Urothelium cell line (cell line): ENCODE results near the gene COMMD3.

Experiments
- DNase-seq: peaks from one replicate; pipeline ENCODE4 v3.0.0; 2011; ENCODE audit warnings: low spot score, mixed read lengths
- FAIRE-seq: peaks from 2 replicates; lab custom pipeline; 2011; peaks lifted over from hg19 to GRCh38; lab: Jason Lieb, UNC

The COMMD3 gene

DNA sequence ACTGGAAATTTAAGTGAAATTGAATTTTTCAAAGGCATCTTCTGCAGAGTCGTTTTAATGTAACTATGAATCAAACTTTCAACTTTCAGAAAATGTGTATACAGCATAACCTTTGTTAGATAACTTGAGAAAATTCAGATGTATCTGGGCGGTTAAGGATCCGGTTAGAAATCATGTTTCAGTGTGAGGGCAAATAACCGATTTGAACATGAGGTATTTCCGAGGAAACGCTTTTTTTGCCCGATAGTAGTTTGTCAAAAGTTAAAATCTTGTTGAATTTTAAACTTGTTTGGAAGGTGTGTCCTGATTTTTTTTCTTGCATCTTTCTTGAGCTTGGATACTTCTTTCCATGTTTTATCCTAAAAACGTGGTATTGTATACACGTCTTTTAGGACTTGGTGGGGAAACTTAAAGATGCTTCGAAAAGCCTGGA is 3.4 kb downstream of the COMMD3 start:
- DNase-seq (no peak), FAIRE-seq (no peak)

GRCh38 chr10:22319980-22320558 is 3.9 kb downstream of the COMMD3 start:
- FAIRE-seq: no peak
- no peak for DNase-seq

DNA sequence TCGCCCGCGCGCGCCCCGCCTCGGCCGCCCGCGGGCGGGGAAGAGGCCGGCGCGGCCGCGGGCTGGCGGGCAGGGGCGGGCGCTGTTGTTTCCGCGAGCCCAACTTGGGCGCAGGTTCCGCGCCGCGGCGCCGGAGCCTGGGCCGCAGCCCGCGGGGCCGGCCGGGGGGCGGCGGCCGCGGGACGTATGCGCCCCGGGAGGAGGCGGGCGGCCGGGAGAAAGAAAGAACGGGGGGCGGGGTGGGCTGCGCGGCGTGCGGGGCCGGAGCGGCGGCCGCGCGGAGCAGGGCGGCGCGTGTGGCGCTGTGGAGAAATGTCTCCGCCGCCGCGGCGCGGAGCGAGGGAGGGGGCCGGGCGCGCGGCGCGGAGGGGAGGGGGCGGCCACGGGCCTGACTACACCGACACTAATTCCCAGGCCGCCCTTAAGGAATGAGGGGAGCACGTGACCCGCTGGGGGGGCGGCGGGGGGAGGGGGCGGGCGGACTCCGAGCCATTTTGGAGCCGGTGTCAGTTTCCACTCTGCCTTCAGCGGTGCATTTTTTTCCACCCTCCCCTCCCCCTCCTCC is 4.5 kb downstream of the COMMD3 start, which contains the start of gene BMI1:
BMI1 (plus strand) TSS at position 509 of the 565 bp plus-strand sequence. CDS start 5,351 bp downstream, outside the sequence.
- DNase-seq (peak; percentile 87), FAIRE-seq (no peak)

GRCh38 chr10:22321156-22321923 is 5.2 kb downstream of the COMMD3 start:
- FAIRE-seq (no peak), DNase-seq (peak; percentile 54)

DNA sequence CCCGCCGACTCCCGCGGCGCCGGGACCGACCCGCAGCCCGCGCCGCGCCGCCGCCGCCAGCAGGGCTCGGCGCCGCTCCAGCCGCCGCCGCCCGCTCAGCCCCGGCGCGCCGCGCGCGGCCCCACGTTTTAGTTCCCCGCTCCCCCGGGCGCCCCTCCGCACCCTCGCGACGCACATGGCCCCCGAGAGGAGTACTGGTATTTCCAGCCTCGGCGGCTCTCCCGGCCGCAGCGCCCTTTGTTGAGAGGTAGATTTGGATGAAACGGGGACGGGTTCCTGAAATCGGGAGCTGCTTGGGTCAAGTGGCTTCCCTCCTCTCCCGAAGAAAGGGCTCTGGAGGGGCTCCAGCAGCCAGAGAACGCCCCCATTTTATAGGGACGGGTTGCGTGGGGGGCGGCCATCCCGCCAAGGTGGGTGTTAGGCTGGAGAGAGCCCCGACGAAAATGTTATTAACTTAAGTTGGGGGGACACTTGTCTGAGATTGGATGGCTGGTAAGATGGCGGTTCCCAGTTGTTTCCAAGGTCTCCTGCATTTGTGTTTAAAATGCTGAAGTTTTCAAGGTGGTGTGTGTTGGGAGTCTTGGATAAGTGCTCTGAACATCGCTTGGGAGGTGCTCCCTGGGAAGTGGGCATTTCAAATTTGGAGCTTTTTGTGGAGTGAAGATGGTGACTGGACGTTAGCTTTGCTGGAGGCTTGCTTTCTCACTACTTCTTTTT is 5.9 kb downstream of the COMMD3 start:
- peak; percentile 13 for DNase-seq
- no peak for FAIRE-seq

DNA sequence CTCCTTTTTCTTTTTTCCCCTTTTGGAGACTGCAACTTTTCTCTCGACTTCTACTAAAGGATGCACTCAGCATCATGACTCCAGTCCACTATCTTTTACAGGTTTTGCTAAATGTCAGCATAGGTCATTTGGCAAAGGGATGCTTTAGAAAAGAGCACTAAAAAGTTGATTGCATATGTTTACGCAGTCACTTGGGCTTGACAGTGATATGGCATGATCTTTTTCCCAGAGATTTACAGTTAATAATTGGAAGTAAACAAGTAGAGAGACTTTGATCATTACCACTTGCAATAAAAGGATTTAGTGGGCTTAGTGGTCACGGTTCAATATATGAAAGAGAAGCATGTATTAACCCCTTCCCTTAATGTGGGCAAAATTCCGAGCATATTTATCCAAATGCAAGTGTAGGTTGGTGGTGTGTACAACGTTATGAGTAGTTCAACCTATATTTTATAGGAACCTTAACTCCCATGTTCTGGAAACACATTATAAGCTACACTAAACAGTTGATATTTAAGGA is 6.5 kb downstream of the COMMD3 start:
- FAIRE-seq: no peak
- DNase-seq: no peak

DNA sequence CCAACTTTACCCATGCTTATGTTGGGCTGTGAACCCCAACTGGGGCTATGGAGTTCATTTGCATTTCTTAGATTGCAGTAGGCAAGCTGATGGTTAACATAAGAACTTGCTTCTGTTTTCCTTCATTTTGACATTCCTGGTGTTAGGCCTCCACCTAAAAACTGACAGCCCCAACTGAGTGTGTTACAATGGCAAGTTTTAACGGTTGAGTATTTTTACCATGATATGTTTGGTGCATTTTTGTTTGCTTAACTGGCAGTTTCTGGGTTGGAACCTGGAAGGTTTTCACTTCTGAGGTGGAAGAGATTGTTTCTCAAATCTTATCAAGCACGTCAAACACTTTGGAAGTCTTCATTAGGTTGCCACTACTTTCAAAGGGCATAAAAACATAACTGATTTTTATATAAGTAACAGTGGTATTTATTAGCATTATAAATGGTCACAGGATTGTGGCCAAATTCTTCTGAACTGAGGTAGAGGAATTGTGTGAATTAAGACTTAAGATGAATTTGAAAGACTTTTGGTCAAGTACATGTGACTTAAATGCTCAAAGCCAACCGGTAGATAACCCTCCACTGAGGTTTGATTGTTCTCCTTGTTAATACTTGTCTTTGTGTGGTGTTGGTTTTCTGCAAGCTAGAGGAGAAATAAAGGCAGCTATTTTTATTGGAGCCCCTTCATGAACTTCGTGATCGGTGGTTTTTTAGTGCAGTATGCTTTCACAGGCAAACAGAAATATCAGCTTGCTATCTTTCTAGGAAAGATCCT is 7.5 kb downstream of the COMMD3 start:
- DNase-seq (no peak), FAIRE-seq (no peak)

GRCh38 chr10:22324413-22324812 is 8.2 kb downstream of the COMMD3 start:
- no peak for FAIRE-seq
- no peak for DNase-seq

DNA sequence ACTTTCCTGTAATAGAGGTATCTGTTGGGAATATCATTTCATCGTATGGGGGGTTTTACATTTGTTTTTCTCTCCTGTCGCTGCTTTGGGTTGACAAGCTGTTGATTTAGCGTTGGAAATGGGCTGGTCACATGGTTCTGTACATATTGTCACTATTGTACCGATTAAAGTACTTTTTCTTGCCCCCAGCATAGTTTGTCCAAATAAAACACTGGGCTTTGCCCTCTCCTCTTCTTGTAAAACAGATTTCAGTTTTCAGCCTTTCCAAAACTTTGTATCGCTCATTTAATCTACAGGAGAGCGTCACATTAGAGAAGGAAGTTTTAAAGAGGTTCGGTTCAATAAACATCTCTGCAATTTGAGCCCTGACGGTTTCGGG is 8.7 kb downstream of the COMMD3 start:
- DNase-seq (no peak), FAIRE-seq (no peak)

- FAIRE-seq (no peak), DNase-seq (peak; percentile 86)
Observed at GRCh38 chr10:22325272-22326144, 9.3 kb downstream of the COMMD3 start.

DNA sequence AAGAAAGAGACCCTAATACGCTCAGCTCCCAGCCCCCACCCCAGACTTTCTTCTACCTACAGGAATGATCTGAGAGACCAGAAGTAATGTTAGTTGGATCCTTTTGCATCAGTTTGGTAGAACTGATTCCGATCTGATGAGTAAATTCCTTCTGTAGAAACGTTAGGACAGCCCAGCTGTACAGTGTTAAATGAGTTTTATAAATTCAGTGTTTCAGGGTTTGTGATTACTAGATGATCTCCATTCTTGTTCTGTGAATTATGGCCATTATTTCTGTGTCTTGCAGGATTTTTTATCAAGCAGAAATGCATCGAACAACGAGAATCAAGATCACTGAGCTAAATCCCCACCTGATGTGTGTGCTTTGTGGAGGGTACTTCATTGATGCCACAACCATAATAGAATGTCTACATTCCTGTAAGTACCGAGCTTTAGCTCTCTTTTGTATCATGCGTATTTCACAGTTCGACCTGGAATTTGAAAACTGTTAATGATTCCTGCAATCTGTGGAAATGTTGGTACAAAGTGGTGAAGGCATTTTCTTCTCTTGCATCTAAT is 10.0 kb downstream of the COMMD3 start:
- DNase-seq (no peak), FAIRE-seq (no peak)

DNA sequence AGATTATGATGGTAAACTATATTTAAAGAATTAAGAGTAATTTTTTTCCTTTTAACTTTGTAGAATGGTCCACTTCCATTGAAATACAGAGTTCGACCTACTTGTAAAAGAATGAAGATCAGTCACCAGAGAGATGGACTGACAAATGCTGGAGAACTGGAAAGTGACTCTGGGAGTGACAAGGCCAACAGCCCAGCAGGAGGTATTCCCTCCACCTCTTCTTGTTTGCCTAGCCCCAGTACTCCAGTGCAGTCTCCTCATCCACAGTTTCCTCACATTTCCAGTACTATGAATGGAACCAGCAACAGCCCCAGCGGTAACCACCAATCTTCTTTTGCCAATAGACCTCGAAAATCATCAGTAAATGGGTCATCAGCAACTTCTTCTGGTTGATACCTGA is 13.0 kb downstream of the COMMD3 start:
- no peak for FAIRE-seq
- no peak for DNase-seq

DNA sequence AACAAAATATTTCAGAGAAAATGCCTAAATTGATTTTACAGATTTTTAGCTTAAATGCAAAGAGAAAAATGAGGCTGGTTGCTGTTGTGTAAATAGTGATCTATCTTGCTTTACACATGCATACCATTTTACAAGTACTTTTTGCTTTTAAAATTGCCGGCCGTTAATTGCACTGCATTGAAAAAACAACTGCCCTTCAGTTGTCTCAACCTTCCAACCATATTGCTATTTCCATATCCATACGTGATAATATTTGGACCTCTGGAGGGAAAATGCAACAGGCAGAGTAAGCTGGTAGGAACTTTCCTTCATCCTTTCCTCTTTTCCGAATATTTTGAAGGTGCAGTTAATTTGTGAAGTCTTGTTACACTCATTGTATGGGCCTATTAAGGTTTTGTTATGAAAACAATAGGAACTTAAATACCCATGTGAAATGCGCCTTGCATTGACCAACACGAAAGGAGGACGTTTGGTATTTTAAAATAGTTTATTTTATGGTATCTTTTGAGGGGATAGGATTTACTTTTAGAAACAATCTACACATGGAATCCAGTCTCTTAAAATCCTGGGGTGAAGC is 16.0 kb downstream of the COMMD3 start:
- DNase-seq (no peak), FAIRE-seq (no peak)

DNA sequence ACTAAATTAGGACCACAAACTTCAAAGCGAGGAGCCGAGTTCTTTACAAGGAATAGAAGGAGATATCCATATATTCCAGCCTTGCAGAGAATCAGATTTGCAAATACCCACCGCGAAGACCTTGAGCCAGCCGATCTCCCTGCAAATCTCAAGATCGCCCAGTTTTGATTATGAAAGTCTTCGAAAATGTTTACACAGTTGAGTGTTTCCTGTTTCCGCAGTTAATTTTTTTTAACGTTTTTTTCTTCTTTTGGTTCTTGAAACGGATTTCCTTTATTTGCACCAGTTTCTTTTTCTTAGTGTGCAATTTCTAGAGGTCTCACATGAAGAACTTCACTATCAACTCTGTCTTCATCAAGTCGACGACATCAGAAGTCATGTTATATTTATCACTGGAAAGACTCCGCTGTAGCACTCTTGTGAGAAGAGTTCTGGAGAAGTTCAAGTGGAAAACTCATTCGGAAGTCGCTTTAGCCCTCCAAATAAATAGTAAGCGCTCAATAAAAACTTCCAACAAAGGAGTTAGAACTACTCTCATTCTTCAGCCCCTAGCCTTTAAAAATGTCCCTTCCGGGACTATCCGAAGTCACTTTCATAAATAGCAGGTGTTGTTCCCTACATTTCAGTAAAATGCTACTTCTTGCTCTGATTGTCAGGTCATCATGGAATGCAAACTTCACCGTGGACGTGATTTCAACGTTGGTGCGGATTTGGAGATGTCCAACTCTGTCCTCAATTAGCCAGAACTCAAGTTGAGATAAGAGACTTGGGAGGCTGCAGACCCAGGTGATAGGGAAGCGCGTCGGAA is 17.2 kb downstream of the COMMD3 start:
- DNase-seq (no peak), FAIRE-seq (no peak)

DNA sequence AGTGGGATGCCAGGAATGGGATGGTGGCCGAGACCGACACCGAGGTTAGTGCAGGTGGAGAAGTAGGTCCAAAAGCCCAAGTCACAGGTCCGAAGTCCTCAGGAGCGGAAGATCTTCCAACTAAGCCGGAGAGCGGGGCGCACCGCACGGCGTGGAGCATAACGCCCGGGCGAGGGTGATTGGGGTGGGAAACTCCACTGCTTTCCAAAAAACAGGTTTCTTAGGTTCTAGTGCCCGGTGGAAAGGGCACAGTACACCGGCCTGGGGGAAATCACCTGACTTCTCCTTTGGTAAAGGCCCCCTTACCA is 17.7 kb downstream of the COMMD3 start:
- FAIRE-seq (no peak), DNase-seq (no peak)

DNA sequence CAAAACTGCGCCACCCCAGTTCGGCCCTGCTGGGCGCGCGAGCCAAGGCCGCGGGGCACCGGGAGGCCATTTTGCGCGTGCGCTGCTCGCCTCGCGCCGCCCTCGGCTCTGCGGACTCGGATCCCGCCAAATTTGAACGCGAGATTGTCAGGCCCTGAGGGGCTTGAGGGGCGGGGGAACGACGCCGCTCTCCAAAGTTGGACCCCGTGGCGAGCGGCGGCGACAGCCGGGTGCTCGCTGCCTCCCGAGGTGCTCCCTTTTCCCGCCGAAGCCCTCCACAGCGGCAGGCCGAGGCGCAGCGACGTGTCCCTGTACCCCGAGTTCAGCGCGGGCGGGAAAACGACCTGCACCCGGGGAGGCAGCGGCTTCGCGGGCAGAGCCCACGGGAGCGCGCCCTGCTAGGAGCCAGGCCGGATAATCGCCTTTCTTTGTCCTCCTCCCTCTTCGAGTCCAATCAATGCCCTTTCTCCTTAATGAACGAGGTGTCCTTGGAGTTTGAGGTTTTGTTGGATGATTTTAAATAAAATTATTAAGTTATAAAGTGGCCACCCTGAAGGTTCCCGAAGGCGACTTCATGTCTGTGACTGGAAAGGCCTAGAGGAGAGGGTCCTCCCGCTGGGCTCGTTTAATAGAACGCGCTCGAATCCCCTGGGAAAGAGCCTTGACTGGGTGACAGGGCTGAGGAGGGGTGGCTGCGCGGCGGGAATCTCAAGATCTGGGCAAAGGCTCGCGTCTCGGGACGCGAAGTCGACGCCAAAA is 18.4 kb downstream of the COMMD3 start:
- DNase-seq (no peak), FAIRE-seq (no peak)

- DNase-seq (no peak), FAIRE-seq (no peak)
Observed at GRCh38 chr10:22335173-22335933, 19.2 kb downstream of the COMMD3 start.
